ENCODE results near the gene STX18.

GRCh38 chr4:4416981-4417380 is 124.9 kb downstream of the STX18 start:
- TF ChIP-seq TAF1 (conservative IDR thresholded peaks at IDR 0.05) = no peak
- TF ChIP-seq, protein P1, sequence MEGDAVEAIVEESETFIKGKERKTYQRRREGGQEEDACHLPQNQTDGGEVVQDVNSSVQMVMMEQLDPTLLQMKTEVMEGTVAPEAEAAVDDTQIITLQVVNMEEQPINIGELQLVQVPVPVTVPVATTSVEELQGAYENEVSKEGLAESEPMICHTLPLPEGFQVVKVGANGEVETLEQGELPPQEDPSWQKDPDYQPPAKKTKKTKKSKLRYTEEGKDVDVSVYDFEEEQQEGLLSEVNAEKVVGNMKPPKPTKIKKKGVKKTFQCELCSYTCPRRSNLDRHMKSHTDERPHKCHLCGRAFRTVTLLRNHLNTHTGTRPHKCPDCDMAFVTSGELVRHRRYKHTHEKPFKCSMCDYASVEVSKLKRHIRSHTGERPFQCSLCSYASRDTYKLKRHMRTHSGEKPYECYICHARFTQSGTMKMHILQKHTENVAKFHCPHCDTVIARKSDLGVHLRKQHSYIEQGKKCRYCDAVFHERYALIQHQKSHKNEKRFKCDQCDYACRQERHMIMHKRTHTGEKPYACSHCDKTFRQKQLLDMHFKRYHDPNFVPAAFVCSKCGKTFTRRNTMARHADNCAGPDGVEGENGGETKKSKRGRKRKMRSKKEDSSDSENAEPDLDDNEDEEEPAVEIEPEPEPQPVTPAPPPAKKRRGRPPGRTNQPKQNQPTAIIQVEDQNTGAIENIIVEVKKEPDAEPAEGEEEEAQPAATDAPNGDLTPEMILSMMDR (IDR thresholded peaks at IDR 0.05; ENCODE audit: low read depth, low read length, missing input control) = no peak
- no peak for TF ChIP-seq GABPA (IDR thresholded peaks at IDR 0.05 in 1 of 2, conservative IDR thresholded peaks at IDR 0.05 in 1 of 2)
- no peak for TF ChIP-seq RAD21 (IDR thresholded peaks at IDR 0.05)
- TF ChIP-seq YY1 (IDR thresholded peaks at IDR 0.05) = no peak
- no peak for TF ChIP-seq SP1 (IDR thresholded peaks at IDR 0.05)
- TF ChIP-seq JUND (IDR thresholded peaks at IDR 0.05) = no peak
- TF ChIP-seq EGR1 (IDR thresholded peaks at IDR 0.05; ENCODE audit: low read depth in 2 of 2) = no peak
- no peak for TF ChIP-seq REST (IDR thresholded peaks at IDR 0.05)
- TF ChIP-seq ATF3 (IDR thresholded peaks at IDR 0.05) = no peak
- no peak for TF ChIP-seq ZBTB33 (IDR thresholded peaks at IDR 0.05)
- TF ChIP-seq HNF4G (IDR thresholded peaks at IDR 0.05) = no peak

All from liver (tissue), 3 donors.